ENCODE data around the gene CCDC159.
"Not testable (repeated sequence)": the region's sequence is repeated elsewhere in the genome, so short reads cannot be mapped to it uniquely, and the experiment has no call there.

Gene CCDC159

DNA sequence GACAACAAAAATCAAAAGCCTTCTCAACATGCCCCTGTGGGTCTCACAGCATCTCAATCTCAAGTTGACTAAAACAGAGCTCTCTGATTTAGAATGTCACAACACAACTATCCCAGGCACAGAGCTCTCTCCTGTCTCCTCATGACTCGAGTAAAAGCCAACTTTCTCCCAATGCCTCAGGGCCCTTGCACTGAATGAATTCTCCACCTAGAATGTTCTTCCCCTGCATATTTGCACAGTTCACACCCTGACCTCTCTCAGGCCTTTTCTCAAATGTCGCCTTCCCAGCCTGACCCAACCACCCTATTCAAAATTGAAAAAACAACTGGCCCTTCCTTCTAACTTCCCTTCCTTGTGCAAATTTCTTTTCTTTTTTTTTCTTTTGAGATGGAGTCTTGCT, 24.4 kb downstream of the CCDC159 start:
- no peak for DNase-seq

- DNase-seq = no peak
Measured at GRCh38 chr19:11373166-11373884, 27.0 kb downstream of the CCDC159 start.

GRCh38 chr19:11373885-11374432, 27.6 kb downstream of the CCDC159 start:
- DNase-seq = no peak

DNA sequence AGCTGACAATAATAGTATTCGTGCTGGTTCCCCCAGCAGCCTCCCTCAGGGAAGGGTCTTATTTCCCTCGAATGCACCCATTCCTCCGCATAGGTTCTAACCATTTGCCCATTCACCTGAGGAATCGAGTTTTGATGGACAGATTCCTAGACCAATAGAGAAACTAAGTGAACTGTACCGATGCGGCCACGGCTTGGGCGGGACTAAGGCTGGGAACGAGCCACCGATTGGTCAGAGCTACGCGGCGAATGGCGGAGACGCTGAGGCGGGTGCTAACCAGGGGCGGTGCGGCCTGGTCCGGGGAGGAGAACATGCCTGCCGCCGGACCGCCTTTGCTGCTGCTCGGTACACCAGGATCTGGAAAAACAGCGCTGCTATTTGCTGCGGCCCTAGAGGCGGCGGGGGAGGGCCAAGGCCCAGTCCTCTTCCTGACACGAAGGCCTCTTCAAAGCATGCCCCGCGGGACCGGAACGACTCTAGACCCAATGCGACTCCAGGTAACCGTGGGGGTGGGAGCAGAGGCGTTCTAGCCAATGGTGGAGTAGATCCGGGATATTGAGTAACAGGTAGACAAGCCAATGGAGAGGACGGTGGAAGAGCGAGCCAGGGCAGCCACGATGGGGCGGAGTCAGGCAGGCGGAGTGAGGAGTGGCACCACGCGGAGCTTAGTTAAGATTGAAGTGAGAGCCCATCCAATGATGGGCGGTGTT, 28.3 kb downstream of the CCDC159 start, which contains the start of gene SWSAP1:
SWSAP1 (plus strand) TSS at position 234 of the 710 bp plus-strand sequence; CDS start at position 249, 15 bp downstream.
- peak; percentile 96 for DNase-seq

DNA sequence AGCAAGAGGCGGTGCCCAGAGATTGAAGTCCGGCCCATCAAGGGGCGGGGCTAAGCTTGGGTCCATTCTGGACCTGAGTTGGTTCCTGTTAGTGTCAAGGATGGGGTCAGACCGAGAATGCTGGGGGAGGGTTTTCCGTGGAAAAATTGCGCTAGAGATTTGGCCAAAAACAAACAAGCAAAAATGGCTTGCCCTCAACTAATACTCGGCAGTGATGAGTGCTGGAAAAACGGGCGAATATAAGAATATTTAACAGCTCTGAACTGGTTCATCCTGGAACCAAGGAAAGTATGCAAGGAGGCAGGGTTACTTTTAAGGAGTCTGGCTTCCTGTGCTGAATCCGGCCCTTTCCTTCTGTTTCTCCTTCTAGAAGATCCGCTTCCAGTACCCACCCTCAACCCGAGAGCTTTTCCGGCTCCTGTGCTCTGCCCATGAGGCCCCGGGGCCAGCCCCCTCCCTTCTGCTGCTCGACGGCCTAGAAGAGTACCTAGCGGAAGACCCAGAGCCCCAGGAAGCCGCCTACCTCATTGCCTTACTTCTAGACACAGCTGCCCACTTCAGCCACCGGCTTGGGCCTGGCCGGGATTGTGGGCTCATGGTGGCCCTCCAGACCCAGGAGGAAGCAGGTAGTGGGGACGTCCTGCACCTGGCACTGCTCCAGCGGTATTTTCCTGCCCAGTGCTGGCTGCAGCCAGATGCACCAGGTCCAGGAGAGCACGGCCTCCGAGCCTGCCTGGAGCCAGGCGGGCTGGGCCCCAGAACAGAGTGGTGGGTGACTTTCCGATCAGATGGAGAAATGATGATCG, 29.0 kb downstream of the CCDC159 start:
- peak; percentile 57 to 62 for DNase-seq

DNA sequence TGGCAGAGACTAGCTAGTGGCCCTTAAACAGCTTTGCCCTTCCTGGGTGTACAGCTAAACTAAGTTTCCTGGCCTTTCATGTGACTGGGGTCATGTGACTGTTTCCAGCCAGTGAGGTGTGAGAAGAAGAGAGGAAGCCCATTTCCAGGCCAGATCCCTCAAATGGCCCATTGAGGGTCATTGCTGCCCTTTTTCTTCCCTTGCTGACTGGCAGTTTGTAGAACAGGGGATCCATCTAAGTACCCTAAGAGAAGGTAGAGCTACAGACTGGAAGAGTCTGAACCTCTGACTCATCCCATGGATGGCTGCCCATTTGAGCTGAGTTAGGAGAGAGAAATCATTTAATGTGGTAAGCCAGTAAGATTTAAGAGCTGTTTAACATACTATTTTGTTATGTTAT, 30.9 kb downstream of the CCDC159 start:
- no peak for DNase-seq

GRCh38 chr19:11377756-11378155, 31.4 kb downstream of the CCDC159 start:
- no peak for DNase-seq

DNA sequence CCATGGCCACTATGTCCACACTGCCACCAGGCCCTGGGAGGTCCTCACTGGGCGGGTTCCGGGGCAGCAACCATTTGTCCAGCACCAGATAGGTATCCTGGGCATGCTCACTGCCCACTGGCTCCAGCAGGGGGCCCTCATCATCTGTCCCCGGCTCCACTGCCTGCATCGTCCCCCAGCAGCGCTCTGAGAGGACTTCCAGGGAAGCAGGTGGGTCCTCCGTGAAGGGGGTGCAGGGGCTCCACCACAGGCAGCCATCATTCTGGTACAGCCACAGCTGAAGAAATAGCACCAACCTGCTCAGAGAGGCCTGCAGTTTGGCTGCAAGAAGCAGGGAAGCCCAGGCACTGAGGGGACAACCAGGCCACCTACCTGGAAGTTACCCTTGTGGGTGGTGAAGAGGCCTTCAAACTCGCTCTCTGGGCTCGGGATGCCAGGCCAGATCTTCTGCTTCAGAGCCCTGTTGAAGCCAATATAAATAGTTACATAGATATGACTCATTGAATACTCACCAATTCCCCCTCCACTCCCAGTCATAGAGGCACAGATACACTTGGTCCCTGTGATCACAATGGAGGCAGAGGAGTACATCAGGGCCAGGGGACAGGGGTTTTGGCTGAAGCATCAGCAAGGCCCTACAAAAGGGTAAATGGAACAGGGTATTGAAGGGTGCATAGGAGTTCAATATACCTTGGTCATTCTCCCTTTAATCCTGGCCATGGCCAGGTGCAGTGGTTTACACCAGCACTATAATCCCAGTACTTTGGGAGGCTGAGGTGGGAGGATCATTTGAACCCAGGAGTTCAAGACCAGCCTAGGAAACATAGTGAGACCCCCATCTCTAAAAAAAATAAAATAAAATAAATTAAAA, 32.2 kb downstream of the CCDC159 start:
- no peak for DNase-seq

DNA sequence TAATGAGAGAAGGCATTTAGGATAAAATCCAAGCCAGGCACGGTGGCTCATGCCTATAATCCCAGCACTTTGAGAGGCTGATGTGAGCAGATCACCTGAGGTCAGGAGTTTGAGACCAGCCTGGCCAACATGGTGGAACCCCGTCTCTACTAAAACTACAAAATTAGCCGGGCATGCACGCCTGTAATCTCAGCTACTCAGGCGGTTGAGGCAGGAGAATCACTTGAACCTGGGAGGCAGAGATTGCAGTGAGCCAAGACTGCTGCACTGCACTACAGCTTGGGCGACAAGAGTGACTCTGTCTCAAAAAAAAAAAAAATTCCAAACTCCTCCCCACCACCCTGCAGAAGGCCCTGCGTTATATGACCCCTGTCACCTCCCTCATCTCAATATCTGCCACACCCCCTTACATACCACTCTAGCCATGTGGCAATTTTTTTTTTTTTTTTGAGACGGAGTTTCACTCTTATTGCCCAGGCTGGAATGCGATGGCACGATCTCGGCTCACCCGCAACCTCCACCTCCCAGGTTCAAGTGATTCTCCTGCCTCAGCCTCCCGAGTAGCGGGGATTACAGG, 33.0 kb downstream of the CCDC159 start:
- DNase-seq = not testable (repeated sequence)

GRCh38 chr19:11379857-11380350, 33.6 kb downstream of the CCDC159 start:
- DNase-seq = no peak

DNA sequence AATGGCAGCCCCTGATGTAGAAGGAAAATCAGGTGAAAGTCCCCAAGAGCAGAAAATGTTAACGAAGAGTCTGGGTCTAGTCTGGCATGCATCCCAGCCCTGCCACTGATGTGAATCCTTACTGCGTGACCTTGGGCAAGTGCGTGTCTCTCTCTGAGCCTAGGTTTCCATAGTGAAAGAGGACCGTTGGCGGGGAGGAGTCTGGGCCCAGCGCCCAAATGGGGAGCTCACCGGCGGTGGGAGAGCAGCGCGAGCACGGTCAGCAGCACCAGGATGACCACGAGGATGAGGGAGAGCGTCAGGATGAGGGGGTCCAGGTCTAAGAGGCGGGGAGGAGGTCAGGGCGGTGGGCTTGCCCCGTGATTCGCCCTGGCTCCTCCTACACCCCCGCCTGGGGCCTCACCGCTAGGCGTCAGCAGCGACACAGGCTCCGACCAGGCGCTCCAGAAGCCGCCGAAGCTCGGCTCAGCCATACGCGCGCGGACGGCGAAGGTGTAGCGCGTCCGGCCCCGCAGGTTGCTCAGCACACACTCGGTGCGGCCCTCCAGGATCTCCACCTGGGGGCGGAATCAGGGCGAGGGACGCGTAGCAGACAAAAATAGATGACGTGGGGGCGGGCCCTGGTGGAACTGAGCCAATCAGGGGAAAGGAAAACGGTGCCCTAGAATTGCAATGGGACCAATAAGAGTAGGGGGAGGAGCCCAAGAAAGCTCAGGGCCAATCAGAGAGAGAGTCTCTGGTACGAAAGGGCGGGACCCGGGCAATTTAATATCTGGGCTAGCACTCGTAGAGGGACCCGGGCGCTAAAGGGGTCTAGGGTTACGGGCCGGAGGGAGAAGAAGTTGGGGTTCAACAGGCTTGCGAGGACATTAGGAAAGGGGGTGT, 34.6 kb downstream of the CCDC159 start:
- peak; percentile 96 for DNase-seq

DNA sequence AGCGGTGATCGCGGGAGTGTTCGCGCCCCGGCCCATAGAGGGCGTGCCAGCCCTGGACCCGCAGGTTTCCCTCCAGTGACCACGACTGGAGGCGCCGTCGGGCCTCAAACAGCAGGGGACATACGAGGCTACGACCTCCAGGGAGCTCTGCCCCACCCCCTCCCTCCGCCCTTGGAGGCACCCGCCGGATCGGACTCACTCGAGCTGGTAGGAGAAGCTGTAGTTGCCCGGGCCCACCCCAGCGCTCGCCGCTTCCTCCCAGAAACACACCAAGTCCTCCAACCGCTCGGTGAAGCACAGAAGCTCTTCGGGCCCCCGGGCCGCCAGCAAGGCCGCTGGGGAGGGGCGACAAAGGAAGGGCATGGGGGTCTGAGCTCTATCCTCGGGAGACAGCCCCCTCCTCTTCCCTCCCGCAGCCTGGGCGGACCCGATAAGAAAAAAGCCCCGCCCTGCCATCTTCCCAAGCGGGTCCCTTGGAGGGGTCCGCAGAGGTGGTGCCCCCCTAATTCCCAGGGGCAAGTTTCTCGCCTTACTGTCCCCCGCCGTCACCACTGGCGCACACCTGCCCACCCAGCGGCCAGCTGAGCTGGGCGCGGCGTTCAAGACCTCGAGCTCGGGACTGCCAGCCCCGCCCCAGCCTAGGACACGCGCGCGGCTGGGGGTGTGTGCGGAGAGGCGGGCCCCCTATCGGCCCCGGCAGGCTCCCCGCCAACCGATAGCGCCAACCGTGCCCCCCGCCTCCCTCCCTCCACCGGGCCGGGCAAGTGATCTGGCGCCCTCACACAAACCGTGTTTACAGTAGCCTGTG, 36.8 kb downstream of the CCDC159 start:
- peak in 1 of 2 experiments; percentile 16 for DNase-seq

DNA sequence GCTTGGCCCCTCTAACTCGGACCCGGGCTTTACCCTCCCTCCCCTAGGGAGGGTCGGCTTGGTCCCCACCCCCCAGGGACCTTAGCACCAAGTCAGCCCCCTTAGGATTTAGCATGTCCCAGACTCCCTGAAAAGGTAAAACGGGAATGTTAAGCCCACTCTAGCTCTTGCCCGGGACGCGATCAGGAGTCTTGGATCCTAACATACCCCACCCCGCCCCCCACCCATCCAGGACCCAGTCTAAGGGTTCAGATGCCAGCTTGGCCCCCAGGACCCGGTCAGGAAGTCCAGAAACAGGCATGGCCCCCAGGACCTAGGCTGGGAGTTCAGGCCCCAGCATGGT, 37.4 kb downstream of the CCDC159 start:
- no peak for DNase-seq

GRCh38 chr19:11384778-11385129, 38.4 kb downstream of the CCDC159 start:
- no peak for DNase-seq

- no peak for DNase-seq
Measured at GRCh38 chr19:11387162-11388034, 41.1 kb downstream of the CCDC159 start.

DNA sequence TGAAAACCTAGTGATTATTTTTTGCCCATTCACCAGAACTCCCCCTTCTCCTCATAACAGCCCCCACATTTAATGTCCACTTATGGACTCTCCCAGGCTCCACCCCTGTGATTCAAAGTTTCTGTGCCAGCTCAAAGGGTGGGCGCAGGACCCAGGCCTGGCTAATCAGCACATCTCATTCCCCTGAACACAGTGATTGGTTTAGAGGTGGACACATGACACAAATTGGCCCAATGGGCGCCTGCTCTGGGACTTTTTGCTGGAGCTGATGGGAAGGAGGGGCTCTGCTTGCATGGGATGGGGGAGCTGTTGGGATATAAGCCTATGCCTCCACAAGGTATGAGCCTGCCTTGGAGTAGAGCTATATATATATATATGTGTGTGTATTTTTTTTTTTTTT, 44.0 kb downstream of the CCDC159 start:
- no peak for DNase-seq

- DNase-seq = no peak
Measured at GRCh38 chr19:11390933-11391680, 44.8 kb downstream of the CCDC159 start.

- no peak for DNase-seq
Measured at GRCh38 chr19:11397089-11397610, 50.8 kb downstream of the CCDC159 start.
